ENCODE data around the gene KLF2.

KLF2 gene

DNA sequence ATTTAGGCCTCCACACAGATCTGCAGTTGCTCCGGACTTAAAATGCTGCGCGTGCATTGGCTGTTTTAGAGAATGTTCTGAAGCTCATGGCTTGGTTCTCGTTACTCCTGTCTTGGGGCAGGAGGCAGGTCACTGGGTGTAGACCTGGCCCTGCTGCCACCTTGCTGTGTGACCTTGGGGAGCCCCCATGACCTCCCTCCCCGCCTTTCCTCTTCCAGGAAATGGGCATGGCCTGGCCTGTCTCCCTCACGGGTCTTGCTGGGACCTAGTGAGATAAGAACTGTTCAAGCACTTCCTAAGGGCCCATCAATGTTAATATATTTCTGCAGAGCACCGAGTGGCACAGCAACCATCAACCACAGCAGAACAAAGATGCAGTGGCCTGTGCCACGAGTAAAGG, 49.4 kb downstream of the KLF2 start:
- peaks cover 68% of the 10 kb centered on the region for H3K4me1 ChIP-seq (ENCODE audit: insufficient read depth, low read length)
- H3K9me3 ChIP-seq (ENCODE audit: insufficient read depth, low read length, severe bottlenecking), result no peaks in the 10 kb centered on the region
- H3K27me3 ChIP-seq (ENCODE audit: insufficient read depth, low read length, poor library complexity), result no peaks in the 10 kb centered on the region
- H3K27ac ChIP-seq (ENCODE audit: low read length), result peak overlapping the region; percentile 13; the same call in 1 of the 2 replicates
- no peak overlapping the region for H2AFZ ChIP-seq (ENCODE audit: low read depth, low read length)
- ATAC-seq (ENCODE audit: insufficient read depth, low read depth) (no peak), DNase-seq (no peak)
- no peak overlapping the region for H3K9ac ChIP-seq (ENCODE audit: low read depth, low read length)
- H4K20me1 ChIP-seq (ENCODE audit: insufficient read depth, low read length), result peaks cover 53% of the 10 kb centered on the region
- peaks cover 50% of the 10 kb centered on the region for H3K36me3 ChIP-seq (ENCODE audit: insufficient read depth, low read length)
- H3K4me2 ChIP-seq (ENCODE audit: insufficient read depth, low read length), result no peak overlapping the region
- TF ChIP-seq EZH2 (IDR thresholded peaks at IDR 0.05; ENCODE audit: borderline replicate concordance, low read depth, low read length, severe bottlenecking) (no peak), CTCF (IDR thresholded peaks at IDR 0.05; ENCODE audit: borderline replicate concordance, extremely low read depth, low read length, poor library complexity, severe bottlenecking) (no peak)
- no peaks in the 10 kb centered on the region for H3K79me2 ChIP-seq (ENCODE audit: insufficient read depth, low read length)
- H3K4me3 ChIP-seq (ENCODE audit: low read depth in 1 of 2, low read length in 2 of 2), result no peak overlapping the region

- Histone ChIP-seq H2AFZ (ENCODE audit: low read depth, low read length) (no peak overlapping the region), H3K79me2 (ENCODE audit: insufficient read depth, low read length) (no peaks in the 10 kb centered on the region), H3K4me3 (ENCODE audit: low read depth in 1 of 2, low read length in 2 of 2) (no peak overlapping the region), H3K4me1 (ENCODE audit: insufficient read depth, low read length) (peaks cover 64% of the 10 kb centered on the region), H3K4me2 (ENCODE audit: insufficient read depth, low read length) (no peak overlapping the region), H3K27ac (ENCODE audit: low read length) (peak overlapping the region; percentile 13; the same call in 1 of the 2 replicates), H3K9ac (ENCODE audit: low read depth, low read length) (no peak overlapping the region), H3K9me3 (ENCODE audit: insufficient read depth, low read length, severe bottlenecking) (no peaks in the 10 kb centered on the region), H3K27me3 (ENCODE audit: insufficient read depth, low read length, poor library complexity) (no peaks in the 10 kb centered on the region), H3K36me3 (ENCODE audit: insufficient read depth, low read length) (peaks cover 50% of the 10 kb centered on the region), H4K20me1 (ENCODE audit: insufficient read depth, low read length) (peaks cover 54% of the 10 kb centered on the region)
- peak; percentile 29 for DNase-seq
- ATAC-seq (ENCODE audit: insufficient read depth, low read depth), result no peak
- no peak for TF ChIP-seq CTCF (IDR thresholded peaks at IDR 0.05; ENCODE audit: borderline replicate concordance, extremely low read depth, low read length, poor library complexity, severe bottlenecking)
- no peak for TF ChIP-seq EZH2 (IDR thresholded peaks at IDR 0.05; ENCODE audit: borderline replicate concordance, low read depth, low read length, severe bottlenecking)
Observed at GRCh38 chr19:16374436-16374835, 49.8 kb downstream of the KLF2 start.

- TF ChIP-seq CTCF (IDR thresholded peaks at IDR 0.05; ENCODE audit: borderline replicate concordance, extremely low read depth, low read length, poor library complexity, severe bottlenecking), result no peak
- TF ChIP-seq EZH2 (IDR thresholded peaks at IDR 0.05; ENCODE audit: borderline replicate concordance, low read depth, low read length, severe bottlenecking), result no peak
- Histone ChIP-seq H3K9ac (ENCODE audit: low read depth, low read length) (no peak overlapping the region), H3K79me2 (ENCODE audit: insufficient read depth, low read length) (no peaks in the 10 kb centered on the region), H2AFZ (ENCODE audit: low read depth, low read length) (no peak overlapping the region), H3K9me3 (ENCODE audit: insufficient read depth, low read length, severe bottlenecking) (no peaks in the 10 kb centered on the region), H3K4me1 (ENCODE audit: insufficient read depth, low read length) (peaks cover 54% of the 10 kb centered on the region), H3K4me2 (ENCODE audit: insufficient read depth, low read length) (no peak overlapping the region), H3K27me3 (ENCODE audit: insufficient read depth, low read length, poor library complexity) (no peaks in the 10 kb centered on the region), H4K20me1 (ENCODE audit: insufficient read depth, low read length) (peaks cover 55% of the 10 kb centered on the region), H3K36me3 (ENCODE audit: insufficient read depth, low read length) (peaks cover 50% of the 10 kb centered on the region), H3K27ac (ENCODE audit: low read length) (no peak overlapping the region), H3K4me3 (ENCODE audit: low read depth in 1 of 2, low read length in 2 of 2) (no peak overlapping the region)
- ATAC-seq (ENCODE audit: insufficient read depth, low read depth), result no peak
- no peak for DNase-seq
Observed at GRCh38 chr19:16375157-16375935, 50.7 kb downstream of the KLF2 start.
